Stimulated activated CD4-positive, alpha-beta T cell treated with anti-CD3 and anti-CD28 coated beads, Interleukin-15, amount 100 ng/mL, for 24 hours (primary cell): ENCODE measurements around the gene RAB21.
A peak's percentile ranks its signal among the peaks of the same experiment; 100 is the strongest.
"Not testable (repeated sequence)": the region's sequence is repeated elsewhere in the genome, so short reads cannot be mapped to it uniquely, and the experiment has no call there.

Experiments
- DNase-seq: peaks from one replicate; pipeline ENCODE4 v3.0.0-alpha.2; 2020

The RAB21 gene

DNA sequence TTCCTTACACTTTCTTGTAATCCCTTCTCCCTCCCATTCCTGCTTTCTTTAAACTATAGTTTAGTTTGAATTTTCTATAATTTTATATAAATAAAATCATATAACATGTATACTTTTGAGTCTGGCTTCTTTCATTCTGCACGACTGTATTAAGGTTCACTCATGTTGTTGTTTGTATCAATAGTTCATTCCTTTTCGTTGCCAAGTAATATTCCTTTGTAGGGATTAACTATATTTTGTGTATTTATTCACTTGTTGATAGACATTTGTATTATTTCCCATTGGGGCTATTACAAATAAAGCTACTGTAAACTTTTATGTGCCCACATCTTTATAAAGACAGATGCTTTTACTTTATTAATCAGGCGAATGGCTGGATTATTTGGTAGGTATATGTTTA lies 45.5 kb downstream of the RAB21 start:
- no peak for DNase-seq

DNA sequence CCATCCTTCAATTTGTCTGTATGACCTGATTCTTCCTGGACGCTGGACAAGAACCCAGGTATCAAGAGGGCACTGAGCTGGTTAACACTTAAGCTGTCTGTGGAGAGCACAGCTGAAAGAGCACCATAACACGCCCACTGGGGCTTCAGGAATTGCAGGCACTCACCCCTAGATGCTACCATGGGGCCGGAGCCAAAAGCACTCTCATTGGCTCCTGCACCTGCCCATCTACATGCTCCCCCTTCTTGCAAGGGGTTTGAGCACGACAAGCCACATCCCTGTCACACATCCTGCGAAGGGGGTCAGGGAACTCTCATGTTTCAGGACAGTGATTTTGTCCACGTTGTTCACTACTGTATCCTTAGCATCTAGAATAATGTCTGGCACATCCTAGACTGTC lies 49.8 kb downstream of the RAB21 start:
- DNase-seq: no peak

DNA sequence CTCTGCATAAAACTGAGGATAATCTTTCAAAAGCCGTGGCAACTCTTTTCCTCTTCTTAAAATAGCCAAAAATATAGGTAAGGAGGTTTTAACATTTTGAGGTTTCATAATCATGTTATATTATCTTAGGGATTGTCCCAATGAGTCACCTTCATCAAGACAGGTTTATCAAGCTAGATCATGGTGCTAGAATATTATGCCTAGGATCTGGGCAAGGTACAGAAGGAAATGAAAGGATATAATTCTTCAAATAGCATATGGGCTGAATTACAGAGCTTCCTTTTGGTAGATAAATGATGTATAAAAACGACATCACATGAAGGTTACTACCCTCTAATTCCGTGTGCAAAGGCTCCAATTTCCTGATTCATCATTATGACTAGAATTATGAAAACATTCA lies 56.3 kb downstream of the RAB21 start:
- no peak for DNase-seq

- DNase-seq: not testable (repeated sequence)
Measured at GRCh38 chr12:71815242-71815641, 60.6 kb downstream of the RAB21 start.

- DNase-seq: not testable (repeated sequence)
Measured at GRCh38 chr12:71822088-71822487, 67.4 kb downstream of the RAB21 start.

DNA sequence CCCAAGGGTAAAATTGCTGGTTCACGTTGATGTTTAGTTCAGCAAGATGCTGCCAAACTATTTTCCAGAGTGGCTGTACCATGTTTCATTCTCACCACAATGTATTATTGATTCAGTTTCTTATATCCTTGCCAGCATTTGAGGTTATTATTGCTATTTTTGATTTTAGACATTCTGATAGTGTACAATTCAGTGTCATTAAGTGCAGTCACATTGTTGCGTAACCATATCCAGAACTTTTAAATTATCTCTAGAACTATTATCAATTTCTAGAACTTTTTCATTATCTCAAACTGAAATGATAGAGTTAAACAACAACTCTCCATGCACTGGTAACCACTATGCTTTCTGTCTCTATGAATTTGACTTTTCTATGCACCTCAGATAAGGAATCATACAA lies 74.2 kb downstream of the RAB21 start:
- DNase-seq: no peak

GRCh38 chr12:71837356-71837755 lies 82.7 kb downstream of the RAB21 start:
- no peak for DNase-seq

DNA sequence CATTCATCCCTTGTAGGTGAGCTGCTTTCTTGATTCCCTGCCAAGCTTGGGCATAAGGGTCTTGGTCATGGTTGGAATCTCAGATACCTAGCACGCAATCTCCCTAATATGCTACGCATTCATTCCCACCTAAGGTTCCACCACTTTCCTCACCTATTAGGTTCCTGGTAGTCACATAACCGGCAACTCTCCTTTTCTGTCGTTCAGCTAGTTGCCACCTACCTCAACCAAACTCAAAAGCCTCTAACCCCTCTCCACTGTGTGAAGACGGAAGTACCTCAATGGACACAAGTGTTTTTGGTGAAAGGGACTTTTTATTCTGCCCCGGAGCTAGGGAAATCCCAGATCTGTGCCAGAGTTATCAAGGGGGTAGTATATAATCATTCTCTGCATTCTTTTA lies 83.6 kb downstream of the RAB21 start:
- no peak for DNase-seq

- DNase-seq: no peak
Measured at GRCh38 chr12:71838676-71839075, 84.0 kb downstream of the RAB21 start.

DNA sequence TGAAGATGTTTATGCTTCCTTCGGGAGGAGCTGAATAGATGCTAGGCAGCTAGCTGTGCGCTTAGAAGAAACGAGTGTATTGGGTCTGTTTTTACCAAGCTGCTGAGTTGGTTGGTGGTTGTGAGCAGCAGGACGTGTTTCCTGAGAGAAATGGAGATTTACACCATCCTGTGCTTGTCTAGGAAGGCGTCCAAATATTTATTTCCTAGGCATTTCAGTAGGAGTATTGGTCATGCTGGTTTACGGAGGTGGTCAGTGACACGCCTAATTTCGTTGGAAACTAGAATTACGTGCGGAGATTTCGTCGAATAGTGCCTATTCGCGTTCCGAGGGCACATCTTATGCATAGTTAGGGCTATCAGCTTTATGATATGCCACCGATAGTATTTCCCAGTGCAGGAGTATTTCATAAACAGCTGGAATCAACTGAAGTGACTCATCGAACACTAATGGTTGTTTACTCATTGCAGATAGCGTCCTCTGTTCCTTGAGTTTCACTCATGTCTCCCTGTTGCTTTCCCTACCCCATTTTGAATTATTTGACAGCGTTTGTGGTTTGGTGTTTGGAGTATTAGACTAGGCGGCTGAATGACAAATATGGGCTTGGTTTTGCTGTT lies 85.7 kb downstream of the RAB21 start:
- DNase-seq: peak; percentile 15

DNA sequence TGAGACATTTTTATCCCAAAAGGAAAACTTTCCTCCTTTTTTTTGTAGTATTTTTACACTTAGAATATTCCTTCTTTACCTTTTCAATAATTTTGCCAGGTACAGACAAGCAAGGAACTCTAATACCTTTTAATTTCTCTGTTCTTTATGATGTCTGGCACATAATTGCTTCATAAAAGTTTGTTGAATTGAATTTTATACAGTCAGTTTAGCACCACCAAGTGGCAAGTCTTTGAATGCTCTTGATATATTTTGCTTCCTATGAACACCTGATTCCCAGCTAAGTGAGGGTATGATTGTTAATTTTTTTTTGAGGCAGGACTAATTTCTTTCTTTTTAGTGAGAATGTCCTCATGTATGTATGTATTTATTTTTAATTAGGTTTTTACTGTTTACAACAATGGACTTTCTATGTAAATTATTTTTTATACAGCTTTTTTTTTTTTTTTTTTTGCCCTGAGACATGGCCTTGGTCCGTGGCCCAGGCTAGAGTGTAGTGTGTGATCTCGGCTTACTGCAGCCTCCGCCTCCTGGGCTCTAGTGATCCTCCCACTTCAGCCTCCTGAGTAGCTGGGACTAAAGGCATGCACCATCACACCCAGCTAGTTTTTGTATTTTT lies 91.8 kb downstream of the RAB21 start:
- DNase-seq: no peak

DNA sequence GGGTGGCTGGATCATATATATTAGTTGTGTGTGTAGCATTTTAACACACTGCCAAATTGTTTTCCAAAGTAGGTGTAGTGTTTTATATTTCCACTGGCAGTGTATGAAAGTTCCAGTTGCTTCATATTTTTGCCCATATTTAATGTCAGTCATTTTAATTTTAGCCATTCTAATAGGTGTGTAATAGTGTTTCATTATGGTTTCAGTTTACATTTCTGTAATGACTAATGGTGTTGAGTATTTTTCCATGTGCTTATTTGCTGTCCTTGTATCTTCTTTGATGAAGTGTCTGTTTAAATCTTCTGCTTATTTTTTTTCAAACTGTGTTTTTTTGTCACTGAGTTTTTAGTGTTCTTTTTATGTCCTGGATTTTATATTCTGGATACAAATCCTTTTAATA lies 93.5 kb downstream of the RAB21 start:
- DNase-seq: no peak

DNA sequence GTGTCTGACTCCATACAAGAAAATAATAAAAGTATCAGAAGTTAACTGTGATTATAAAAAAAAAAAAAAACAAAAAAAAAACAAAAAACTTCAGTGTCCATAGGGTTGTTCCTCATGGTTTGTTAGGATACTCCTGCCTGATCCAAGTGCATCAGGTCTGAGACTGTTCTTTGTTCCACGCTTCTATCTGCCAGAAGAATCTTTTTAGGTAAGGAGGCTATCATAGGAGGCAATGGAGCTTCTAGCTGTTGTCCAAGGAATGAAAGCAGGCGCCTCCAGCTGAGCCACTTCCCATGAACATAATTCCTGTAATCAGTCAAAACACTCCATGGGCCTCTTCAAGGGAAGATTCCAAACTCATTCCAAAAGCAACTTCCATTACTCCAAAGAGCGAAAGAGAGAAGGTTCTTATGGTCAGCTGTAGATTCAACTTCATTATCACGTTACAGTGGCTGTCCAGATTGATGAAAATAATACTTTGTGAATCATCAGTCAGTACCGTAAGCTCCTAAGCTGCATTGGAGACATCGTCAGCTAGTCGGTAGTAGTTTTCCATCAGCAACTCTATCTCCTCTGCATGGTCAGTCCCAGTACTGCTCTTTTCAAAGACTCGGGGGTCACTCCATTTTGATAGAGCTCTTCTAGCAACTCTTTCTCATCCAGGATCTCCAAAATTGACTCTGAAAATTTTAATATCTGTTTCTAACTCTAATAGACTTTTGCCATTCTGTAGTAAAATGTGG lies 94.6 kb downstream of the RAB21 start:
- DNase-seq: no peak
